Regular cardiac myocyte (primary cell): Measurements from ENCODE around the gene WNK2. TPM values are rescaled to one million over a fixed set of nuclear protein-coding genes. Genes with fewer than 3 reads are reported as not detected.

Experiments used
- total RNA-seq: library from RNA; depleted of rRNA; stranded (reverse); fragments of >200 nt; gene quantifications from 2 replicates; pipeline ENCODE4 v1.2.3, GENCODE V29; 2014

The WNK2 gene
- not detected in 2 replicates for total RNA-seq

GRCh38 chr9:93183663-93184431 is at the start of gene WNK2:
Gene WNK2, plus strand, starts transcription at chr9:93184139. Its CDS starts 791 bp downstream, at chr9:93184930.

Other genes starting within 250 kb of the WNK2 start
- gene FGD3, start 236.6 kb upstream of the WNK2 start, total RNA-seq: not detected in 2 replicates
- gene SUSD3, start 125.4 kb upstream of the WNK2 start, total RNA-seq: 0.19 TPM in 1 of 2 replicates, not detected in the other
- 41.2 and 67.7 TPM in 2 replicates for gene CARD19, start 87.9 kb upstream of the WNK2 start, total RNA-seq
- 17.8 and 22.0 TPM in 2 replicates for gene NINJ1, start 49.9 kb upstream of the WNK2 start, total RNA-seq